Measurements from ENCODE around the gene CDKN2B-AS1.
A peak's percentile ranks its signal among the peaks of the same experiment; 100 is the strongest.

The CDKN2B-AS1 gene

GRCh38 chr9:22008717-22009505 is 14.3 kb downstream of the CDKN2B-AS1 start, which contains the start of gene CDKN2B:
Gene CDKN2B (minus strand): TSS chr9:22009305. CDS start chr9:22008953, 352 bp downstream.
- no peaks in the 10 kb centered on the region for H3K27me3 ChIP-seq (ENCODE audit: low read length)
- H3K79me2 ChIP-seq (ENCODE audit: insufficient read depth, low read length): no peaks in the 10 kb centered on the region
- H3K9ac ChIP-seq (ENCODE audit: low read length): peak within 1 kb of the TSS; percentile 62
- TF ChIP-seq EZH2phosphoT487 (conservative IDR thresholded peaks at IDR 0.05; ENCODE audit: low read length) (no peak), CTCF (IDR thresholded peaks at IDR 0.05; ENCODE audit: insufficient read depth, low read length, poor library complexity, severe bottlenecking) (peak; percentile 97)
- H3F3A ChIP-seq (ENCODE audit: insufficient read depth): peaks cover 7% of the 10 kb centered on the region; the same call in 1 of the 2 replicates
- H4K20me1 ChIP-seq (ENCODE audit: low read depth, low read length): no peaks in the 10 kb centered on the region
- peak within 1 kb of the TSS; percentile 77 for H3K4me3 ChIP-seq (ENCODE audit: insufficient read depth, low read length, poor library complexity, severe bottlenecking)
- no peaks in the 10 kb centered on the region for H3K36me3 ChIP-seq (ENCODE audit: low read length)
- H2AFZ ChIP-seq (ENCODE audit: low read depth, low read length, severe bottlenecking): peak within 1 kb of the TSS; percentile 88
- H3K9me2 ChIP-seq (replicated peaks; ENCODE audit: insufficient read depth, low read length): no peaks in the 10 kb centered on the region
- H3K27ac ChIP-seq (ENCODE audit: low read depth, low read length): peak within 1 kb of the TSS; percentile 15; the same call in 1 of the 2 replicates
- H3K4me2 ChIP-seq (ENCODE audit: low read depth, low read length, poor library complexity, severe bottlenecking): peak within 1 kb of the TSS; percentile 74
- H3K9me3 ChIP-seq (ENCODE audit: insufficient read depth, low read length): no peaks in the 10 kb centered on the region

GRCh38 chr9:22009506-22009867 is 14.9 kb downstream of the CDKN2B-AS1 start:
- no peaks in the 10 kb centered on the region for H3K27me3 ChIP-seq (ENCODE audit: low read length)
- H4K20me1 ChIP-seq (ENCODE audit: low read depth, low read length): no peaks in the 10 kb centered on the region
- H2AFZ ChIP-seq (ENCODE audit: low read depth, low read length, severe bottlenecking): peak overlapping the region; percentile 88
- no peaks in the 10 kb centered on the region for H3K36me3 ChIP-seq (ENCODE audit: low read length)
- peak overlapping the region; percentile 15; the same call in 1 of the 2 replicates for H3K27ac ChIP-seq (ENCODE audit: low read depth, low read length)
- H3F3A ChIP-seq (ENCODE audit: insufficient read depth): peaks cover 7% of the 10 kb centered on the region; the same call in 1 of the 2 replicates
- no peaks in the 10 kb centered on the region for H3K9me2 ChIP-seq (replicated peaks; ENCODE audit: insufficient read depth, low read length)
- peak overlapping the region; percentile 74 for H3K4me2 ChIP-seq (ENCODE audit: low read depth, low read length, poor library complexity, severe bottlenecking)
- TF ChIP-seq EZH2phosphoT487 (conservative IDR thresholded peaks at IDR 0.05; ENCODE audit: low read length) (no peak), CTCF (IDR thresholded peaks at IDR 0.05; ENCODE audit: insufficient read depth, low read length, poor library complexity, severe bottlenecking) (no peak)
- H3K9me3 ChIP-seq (ENCODE audit: insufficient read depth, low read length): no peaks in the 10 kb centered on the region
- H3K4me3 ChIP-seq (ENCODE audit: insufficient read depth, low read length, poor library complexity, severe bottlenecking): peak overlapping the region; percentile 77
- peak overlapping the region; percentile 62 for H3K9ac ChIP-seq (ENCODE audit: low read length)
- H3K79me2 ChIP-seq (ENCODE audit: insufficient read depth, low read length): no peaks in the 10 kb centered on the region

GRCh38 chr9:22010866-22011625 is 16.5 kb downstream of the CDKN2B-AS1 start:
- Histone ChIP-seq H3K9me3 (ENCODE audit: insufficient read depth, low read length) (no peaks in the 10 kb centered on the region), H3K36me3 (ENCODE audit: low read length) (no peaks in the 10 kb centered on the region), H3K27me3 (ENCODE audit: low read length) (no peaks in the 10 kb centered on the region), H3K27ac (ENCODE audit: low read depth, low read length) (no peak overlapping the region), H3K9ac (ENCODE audit: low read length) (no peak overlapping the region), H3K9me2 (replicated peaks; ENCODE audit: insufficient read depth, low read length) (no peaks in the 10 kb centered on the region), H2AFZ (ENCODE audit: low read depth, low read length, severe bottlenecking) (no peak overlapping the region), H4K20me1 (ENCODE audit: low read depth, low read length) (no peaks in the 10 kb centered on the region), H3K4me2 (ENCODE audit: low read depth, low read length, poor library complexity, severe bottlenecking) (no peak overlapping the region), H3K79me2 (ENCODE audit: insufficient read depth, low read length) (no peaks in the 10 kb centered on the region), H3K4me3 (ENCODE audit: insufficient read depth, low read length, poor library complexity, severe bottlenecking) (no peak overlapping the region), H3F3A (ENCODE audit: insufficient read depth) (peaks cover 7% of the 10 kb centered on the region; the same call in 1 of the 2 replicates)
- TF ChIP-seq EZH2phosphoT487 (conservative IDR thresholded peaks at IDR 0.05; ENCODE audit: low read length) (no peak), CTCF (IDR thresholded peaks at IDR 0.05; ENCODE audit: insufficient read depth, low read length, poor library complexity, severe bottlenecking) (no peak)

Data from SU-DHL-6 (cell line).